Measurements from ENCODE around the gene HOXB5. TPM values are rescaled to one million over a fixed set of nuclear protein-coding genes. Genes with fewer than 3 reads are reported as not detected.

HOXB5 gene
- total RNA-seq, 4 donors from 2014 or later = 0.27 to 2.7 (median 1.4) TPM

DNA sequence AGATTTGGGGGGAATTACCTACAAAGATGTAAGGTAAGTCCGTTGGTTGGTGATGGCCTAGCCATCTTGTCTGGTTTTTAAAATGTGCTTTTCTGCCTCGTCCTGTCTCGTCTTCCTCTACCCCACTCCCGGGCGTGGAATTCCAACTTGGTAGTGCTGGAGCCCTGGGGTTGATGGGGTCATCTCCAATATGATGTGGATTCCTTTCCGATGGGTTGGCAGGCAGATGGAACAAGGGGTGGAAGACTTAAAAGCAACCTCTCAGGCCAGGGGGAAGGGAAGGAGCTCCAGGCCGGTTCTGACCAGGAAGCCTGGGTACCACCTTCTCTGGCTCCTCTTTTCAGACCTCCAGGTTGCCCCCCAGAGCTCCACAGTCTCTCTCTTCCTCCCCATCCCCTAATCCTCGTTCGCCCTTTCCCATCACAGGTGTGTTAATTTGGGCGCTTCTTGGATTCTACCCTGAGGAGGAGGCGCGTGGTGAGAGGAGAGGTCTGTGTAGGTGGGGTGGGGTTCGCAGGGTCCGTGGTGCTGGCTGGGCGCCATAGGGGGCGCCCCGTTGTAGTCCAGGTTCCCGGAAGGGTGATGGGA is 43.6 kb downstream of the HOXB5 start:
- peaks cover 0 to 25% of the 10 kb centered on the region in 2 donors for H3K36me3 ChIP-seq
- no peak for ATAC-seq
- no peaks in the 10 kb centered on the region for H3K9me3 ChIP-seq
- H3K4me3 ChIP-seq = peak overlapping the region in 1 of 2 donors; percentile 60
- TF ChIP-seq, protein P1, sequence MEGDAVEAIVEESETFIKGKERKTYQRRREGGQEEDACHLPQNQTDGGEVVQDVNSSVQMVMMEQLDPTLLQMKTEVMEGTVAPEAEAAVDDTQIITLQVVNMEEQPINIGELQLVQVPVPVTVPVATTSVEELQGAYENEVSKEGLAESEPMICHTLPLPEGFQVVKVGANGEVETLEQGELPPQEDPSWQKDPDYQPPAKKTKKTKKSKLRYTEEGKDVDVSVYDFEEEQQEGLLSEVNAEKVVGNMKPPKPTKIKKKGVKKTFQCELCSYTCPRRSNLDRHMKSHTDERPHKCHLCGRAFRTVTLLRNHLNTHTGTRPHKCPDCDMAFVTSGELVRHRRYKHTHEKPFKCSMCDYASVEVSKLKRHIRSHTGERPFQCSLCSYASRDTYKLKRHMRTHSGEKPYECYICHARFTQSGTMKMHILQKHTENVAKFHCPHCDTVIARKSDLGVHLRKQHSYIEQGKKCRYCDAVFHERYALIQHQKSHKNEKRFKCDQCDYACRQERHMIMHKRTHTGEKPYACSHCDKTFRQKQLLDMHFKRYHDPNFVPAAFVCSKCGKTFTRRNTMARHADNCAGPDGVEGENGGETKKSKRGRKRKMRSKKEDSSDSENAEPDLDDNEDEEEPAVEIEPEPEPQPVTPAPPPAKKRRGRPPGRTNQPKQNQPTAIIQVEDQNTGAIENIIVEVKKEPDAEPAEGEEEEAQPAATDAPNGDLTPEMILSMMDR (IDR thresholded peaks at IDR 0.05) = no peak
- TF ChIP-seq POLR2A (IDR thresholded peaks at IDR 0.05) (no peak), EP300 (IDR thresholded peaks at IDR 0.05) (no peak), POLR2AphosphoS5 (IDR thresholded peaks at IDR 0.05) (no peak)
- peak overlapping the region; percentile 90 to 98 (median 96) for H3K27ac ChIP-seq
- no peaks in the 10 kb centered on the region for H3K27me3 ChIP-seq
- H3K4me1 ChIP-seq = peaks cover 10 to 100% (median 38%) of the 10 kb centered on the region in 3 donors
- WGBS, 2 donors (ENCODE audit: low coverage in 1 of 2) = 55 to 90% methylated on average over 2 to 8 of the region's 18 CpGs

DNA sequence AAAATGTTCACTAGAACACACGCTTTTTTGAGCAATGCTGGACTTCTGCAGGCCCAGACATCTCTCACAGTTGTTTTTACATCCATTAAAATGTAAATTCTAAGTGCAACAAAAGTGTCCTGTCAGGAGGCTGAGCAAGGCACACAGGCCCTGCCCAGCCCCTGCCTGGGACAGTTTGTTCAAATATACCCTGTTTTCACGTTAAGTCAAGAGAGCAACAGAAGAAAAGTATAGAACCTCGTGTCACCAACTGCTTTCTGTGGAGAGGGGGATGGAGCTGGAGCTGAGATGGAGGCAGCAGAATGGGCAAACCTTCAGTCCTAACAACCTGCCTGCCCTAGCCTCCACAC is 44.3 kb downstream of the HOXB5 start:
- Histone ChIP-seq H3K36me3 (peaks cover 0 to 25% of the 10 kb centered on the region in 2 donors), H3K4me3 (no peak overlapping the region), H3K9me3 (no peaks in the 10 kb centered on the region), H3K4me1 (peaks cover 11 to 98% (median 41%) of the 10 kb centered on the region in 3 donors), H3K27me3 (no peaks in the 10 kb centered on the region), H3K27ac (peak overlapping the region; percentile 90 to 98 (median 96))
- TF ChIP-seq POLR2AphosphoS5 (IDR thresholded peaks at IDR 0.05) = no peak
- TF ChIP-seq, protein P1 (IDR thresholded peaks at IDR 0.05) = no peak
- no peak for TF ChIP-seq POLR2A (IDR thresholded peaks at IDR 0.05)
- no peak for TF ChIP-seq EP300 (IDR thresholded peaks at IDR 0.05)
- ATAC-seq = no peak
- WGBS, 2 donors (ENCODE audit: low coverage in 1 of 2) = 32 to 35% methylated on average over 2 to 3 of the region's 3 CpGs

- Histone ChIP-seq H3K27me3 (no peaks in the 10 kb centered on the region), H3K36me3 (peaks cover 0 to 25% of the 10 kb centered on the region in 2 donors), H3K27ac (peak overlapping the region; percentile 90 to 98 (median 96)), H3K9me3 (no peaks in the 10 kb centered on the region), H3K4me3 (peak overlapping the region in 1 of 2 donors; percentile 38), H3K4me1 (peaks cover 11 to 92% (median 41%) of the 10 kb centered on the region in 3 donors)
- TF ChIP-seq, protein P1 (IDR thresholded peaks at IDR 0.05) = peak in 2 of 4 experiments; percentile 15 to 21
- no peak for TF ChIP-seq POLR2AphosphoS5 (IDR thresholded peaks at IDR 0.05)
- 32 to 34% methylated on average over 4 to 6 of the region's 6 CpGs for WGBS, 2 donors (ENCODE audit: low coverage in 1 of 2)
- no peak for ATAC-seq
These were observed 44.9 kb downstream of the HOXB5 start for GRCh38 chr17:48548523-48549280.

DNA sequence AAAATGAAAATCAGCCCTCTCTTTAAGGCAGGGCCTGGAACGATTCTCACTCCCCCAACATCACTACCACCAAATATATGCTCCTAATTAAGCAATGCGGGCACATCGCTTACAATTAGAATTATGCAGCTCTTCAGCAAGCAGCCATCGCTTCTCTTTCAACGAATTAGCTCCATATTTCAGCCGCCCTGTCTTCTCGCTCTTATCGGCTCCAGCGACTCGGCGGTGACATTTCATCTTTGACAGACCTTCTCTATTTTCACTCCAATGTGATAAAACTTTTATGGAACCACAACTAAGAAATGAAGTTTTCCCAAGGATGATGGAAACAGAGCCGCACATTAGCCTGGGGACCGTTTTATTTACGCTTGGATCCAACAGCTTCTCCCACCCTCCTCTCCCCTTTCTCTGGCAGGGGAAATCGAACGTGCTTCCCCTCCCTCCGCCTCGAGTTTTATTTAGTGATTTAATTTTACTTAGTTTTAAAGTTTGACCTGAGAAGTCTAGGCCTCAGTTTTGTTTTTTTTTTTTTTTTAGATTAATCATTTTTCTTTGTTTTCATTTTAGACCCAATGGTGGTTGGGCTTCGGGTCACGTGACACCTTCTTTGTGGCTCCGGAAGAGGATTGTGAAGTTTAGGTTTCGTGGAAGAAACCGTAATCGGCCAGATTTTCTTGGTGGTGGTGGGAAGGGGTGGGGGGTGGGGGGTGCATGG is 45.6 kb downstream of the HOXB5 start:
- no peak for ATAC-seq
- H3K4me1 ChIP-seq = peaks cover 11 to 85% (median 41%) of the 10 kb centered on the region in 3 donors
- H3K27ac ChIP-seq = peak overlapping the region; percentile 90 to 98 (median 96)
- no peak for TF ChIP-seq EP300 (IDR thresholded peaks at IDR 0.05)
- TF ChIP-seq POLR2AphosphoS5 (IDR thresholded peaks at IDR 0.05) = no peak
- no peak for TF ChIP-seq POLR2A (IDR thresholded peaks at IDR 0.05)
- TF ChIP-seq, protein P1 (IDR thresholded peaks at IDR 0.05) = no peak
- 20 to 34% methylated on average over 14 to 19 of the region's 24 CpGs for WGBS, 2 donors (ENCODE audit: low coverage in 1 of 2)
- peak overlapping the region; percentile 31 to 38 for H3K4me3 ChIP-seq
- no peaks in the 10 kb centered on the region for H3K9me3 ChIP-seq
- H3K36me3 ChIP-seq = peaks cover 0 to 30% of the 10 kb centered on the region in 2 donors
- no peaks in the 10 kb centered on the region for H3K27me3 ChIP-seq

All from gastroesophageal sphincter (tissue), 4 donors.